Measurements from ENCODE around the gene PRDM16.

GRCh38 chr1:3128431-3129132, 59.6 kb downstream of the PRDM16 start:
- TF ChIP-seq CTCF (conservative IDR thresholded peaks at IDR 0.05 in 1 of 2, IDR thresholded peaks at IDR 0.05 in 1 of 2; ENCODE audit: extremely low read depth in 1 of 2, insufficient read depth in 1 of 2, low read depth in 1 of 2, low read length in 2 of 2) (no peak), EZH2 (IDR thresholded peaks at IDR 0.05; ENCODE audit: borderline replicate concordance, low read length) (no peak)
